ENCODE data around the gene TMEM247. TPM values are rescaled to one million over a fixed set of nuclear protein-coding genes. Genes with fewer than 3 reads are reported as not detected.

Gene TMEM247
- not detected in 2 replicates for total RNA-seq (2014; rRNA removed; shearing (Covaris generic))
- not detected in 2 replicates for polyA plus RNA-seq (2015; cell fraction: cytosol; rRNA removed)
- not detected in 2 replicates for polyA plus RNA-seq (2015; cell fraction: nucleus; rRNA removed)

DNA sequence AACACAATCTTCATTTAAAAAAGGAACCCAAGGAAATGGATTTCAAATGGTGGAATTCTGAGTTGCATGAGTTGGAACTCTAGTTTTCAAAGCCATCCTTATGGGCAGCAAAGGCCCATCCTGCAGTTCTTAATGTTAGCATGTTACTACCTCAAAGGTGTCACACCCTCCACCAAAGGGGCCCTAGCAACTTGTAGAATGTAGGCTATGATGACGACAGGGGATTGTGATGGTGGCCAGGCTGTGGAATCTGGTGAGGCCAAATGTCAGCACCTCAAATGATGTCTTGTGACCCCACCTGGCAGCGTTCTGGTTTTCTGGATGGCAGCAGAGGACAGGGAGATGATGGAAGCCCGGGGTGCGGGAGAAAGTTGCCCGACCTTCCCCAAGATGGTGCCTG lies at the start of gene TMEM247:
Gene TMEM247, plus strand, starts transcription at position 301 of the 400 bp plus-strand sequence.
- in situ Hi-C loops (cut with HindIII; ENCODE audit: low pct_unique_long_range_greater_than_20kb, low sequenced_read_pairs): no loop called here
- DNase-seq (ENCODE audit: low read depth, low spot score): no peak

- in situ Hi-C loops (cut with HindIII; ENCODE audit: low pct_unique_long_range_greater_than_20kb, low sequenced_read_pairs): no loop called here
- no peak for DNase-seq (ENCODE audit: low read depth, low spot score)
Observed at GRCh38 chr2:46430413-46430812, 49.0 kb upstream of the TMEM247 start.

GRCh38 chr2:46430992-46431391 lies 48.4 kb upstream of the TMEM247 start:
- in situ Hi-C loops (cut with HindIII; ENCODE audit: low pct_unique_long_range_greater_than_20kb, low sequenced_read_pairs): no loop called here
- no peak for DNase-seq (ENCODE audit: low read depth, low spot score)

GRCh38 chr2:46431481-46432235 lies 47.7 kb upstream of the TMEM247 start:
- in situ Hi-C loops (cut with HindIII; ENCODE audit: low pct_unique_long_range_greater_than_20kb, low sequenced_read_pairs): no loop called here
- no peak for DNase-seq (ENCODE audit: low read depth, low spot score)

GRCh38 chr2:46434851-46435273 lies 44.5 kb upstream of the TMEM247 start:
- in situ Hi-C loops (cut with HindIII; ENCODE audit: low pct_unique_long_range_greater_than_20kb, low sequenced_read_pairs): no loop called here
- peak; percentile 26 for DNase-seq (ENCODE audit: low read depth, low spot score)

GRCh38 chr2:46435353-46435752 lies 44.0 kb upstream of the TMEM247 start:
- DNase-seq (ENCODE audit: low read depth, low spot score): no peak
- in situ Hi-C loops (cut with HindIII; ENCODE audit: low pct_unique_long_range_greater_than_20kb, low sequenced_read_pairs): no loop called here

- DNase-seq (ENCODE audit: low read depth, low spot score): no peak
- in situ Hi-C loops (cut with HindIII; ENCODE audit: low pct_unique_long_range_greater_than_20kb, low sequenced_read_pairs): no loop called here
Observed at GRCh38 chr2:46435796-46436360, 43.5 kb upstream of the TMEM247 start.

DNA sequence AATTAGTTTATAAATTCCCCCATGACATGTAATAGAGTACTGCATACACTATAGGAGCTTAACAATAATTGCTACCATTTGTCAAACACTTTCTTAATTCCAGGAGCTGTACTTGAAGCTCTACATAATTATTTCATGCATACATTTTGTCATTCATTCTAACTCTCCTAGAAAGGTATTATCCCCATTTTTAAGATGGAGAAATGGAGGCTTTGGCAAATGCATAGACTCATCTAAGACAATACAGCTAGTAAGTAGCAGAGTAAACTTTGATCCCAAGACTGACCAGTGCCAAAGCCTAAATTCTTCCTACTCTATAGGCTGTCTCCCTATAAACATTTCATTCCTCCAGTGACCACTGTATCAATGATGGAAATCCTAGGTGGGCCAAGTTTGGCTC lies 42.6 kb upstream of the TMEM247 start:
- in situ Hi-C loops (cut with HindIII; ENCODE audit: low pct_unique_long_range_greater_than_20kb, low sequenced_read_pairs): no loop called here
- DNase-seq (ENCODE audit: low read depth, low spot score): no peak

- in situ Hi-C loops (cut with HindIII; ENCODE audit: low pct_unique_long_range_greater_than_20kb, low sequenced_read_pairs): no loop called here
- DNase-seq (ENCODE audit: low read depth, low spot score): no peak
Observed at GRCh38 chr2:46438102-46438501, 41.3 kb upstream of the TMEM247 start.

- in situ Hi-C loops (cut with HindIII; ENCODE audit: low pct_unique_long_range_greater_than_20kb, low sequenced_read_pairs): no loop called here
- DNase-seq (ENCODE audit: low read depth, low spot score): no peak
Observed at GRCh38 chr2:46438794-46439193, 40.6 kb upstream of the TMEM247 start.

DNA sequence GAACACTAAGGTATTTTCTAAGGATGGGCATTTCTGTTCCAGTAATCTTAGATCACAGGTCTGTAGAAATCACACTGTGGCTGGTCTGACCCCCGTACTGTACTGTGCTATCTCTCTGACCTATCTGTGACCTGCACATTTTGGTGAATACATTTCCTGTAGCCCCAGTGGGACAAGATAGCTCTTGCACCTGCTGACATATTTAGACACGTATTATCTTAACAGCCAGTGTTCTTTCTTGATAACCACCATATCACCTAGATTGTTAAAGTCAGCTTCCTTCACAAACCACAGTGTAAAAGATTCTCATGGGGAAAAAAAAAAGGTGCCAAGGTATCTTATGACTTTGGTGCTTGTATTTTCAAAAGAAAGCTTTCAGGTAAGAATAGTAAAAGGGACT lies 39.8 kb upstream of the TMEM247 start:
- in situ Hi-C loops (cut with HindIII; ENCODE audit: low pct_unique_long_range_greater_than_20kb, low sequenced_read_pairs): no loop called here
- DNase-seq (ENCODE audit: low read depth, low spot score): no peak

GRCh38 chr2:46441838-46442712 lies 37.3 kb upstream of the TMEM247 start:
- in situ Hi-C loops (cut with HindIII; ENCODE audit: low pct_unique_long_range_greater_than_20kb, low sequenced_read_pairs): no loop called here
- DNase-seq (ENCODE audit: low read depth, low spot score): no peak

DNA sequence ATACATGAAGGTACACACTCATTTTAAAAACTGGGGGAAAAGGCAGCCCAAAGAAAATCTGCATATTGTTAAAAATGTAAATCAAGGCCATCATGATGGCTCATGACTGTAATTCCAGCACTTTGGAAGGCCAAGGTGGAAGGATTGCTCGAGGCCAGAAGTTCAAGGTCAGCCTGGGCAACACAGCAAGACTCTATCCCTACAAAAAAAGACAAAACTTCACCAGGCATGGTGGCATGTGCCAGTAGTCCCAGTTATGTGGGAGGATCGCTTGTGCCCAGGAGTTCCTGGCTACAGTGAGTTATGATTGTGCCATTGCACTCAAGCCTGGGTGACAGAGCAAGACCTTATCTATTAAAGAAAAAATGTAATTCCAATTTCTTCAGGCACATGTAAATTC lies 34.6 kb upstream of the TMEM247 start:
- in situ Hi-C loops (cut with HindIII; ENCODE audit: low pct_unique_long_range_greater_than_20kb, low sequenced_read_pairs): no loop called here

DNA sequence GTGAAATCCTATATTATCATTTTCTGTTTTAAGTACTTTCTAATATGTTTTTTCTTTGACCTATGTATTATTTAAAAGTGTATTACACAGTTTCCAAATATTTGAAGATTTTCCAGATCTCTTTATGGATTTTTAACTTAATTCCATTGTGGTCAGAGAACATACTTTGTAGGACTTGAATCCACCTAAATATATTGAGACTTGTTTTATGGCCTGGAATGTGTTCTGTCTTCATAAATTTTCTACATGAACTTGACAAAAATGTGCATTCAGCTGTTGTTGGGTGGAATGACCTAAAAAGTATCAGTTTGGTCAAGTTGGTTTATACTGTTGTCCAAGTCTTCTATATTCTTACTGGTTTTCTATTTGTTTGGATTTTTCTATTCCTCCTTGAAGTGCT lies 33.8 kb upstream of the TMEM247 start:
- DNase-seq (ENCODE audit: low read depth, low spot score): no peak
- in situ Hi-C loops (cut with HindIII; ENCODE audit: low pct_unique_long_range_greater_than_20kb, low sequenced_read_pairs): no loop called here

More for the DNA sequence above, 34.6 kb upstream of the TMEM247 start:
- no peak for DNase-seq (ENCODE audit: low read depth, low spot score)

DNA sequence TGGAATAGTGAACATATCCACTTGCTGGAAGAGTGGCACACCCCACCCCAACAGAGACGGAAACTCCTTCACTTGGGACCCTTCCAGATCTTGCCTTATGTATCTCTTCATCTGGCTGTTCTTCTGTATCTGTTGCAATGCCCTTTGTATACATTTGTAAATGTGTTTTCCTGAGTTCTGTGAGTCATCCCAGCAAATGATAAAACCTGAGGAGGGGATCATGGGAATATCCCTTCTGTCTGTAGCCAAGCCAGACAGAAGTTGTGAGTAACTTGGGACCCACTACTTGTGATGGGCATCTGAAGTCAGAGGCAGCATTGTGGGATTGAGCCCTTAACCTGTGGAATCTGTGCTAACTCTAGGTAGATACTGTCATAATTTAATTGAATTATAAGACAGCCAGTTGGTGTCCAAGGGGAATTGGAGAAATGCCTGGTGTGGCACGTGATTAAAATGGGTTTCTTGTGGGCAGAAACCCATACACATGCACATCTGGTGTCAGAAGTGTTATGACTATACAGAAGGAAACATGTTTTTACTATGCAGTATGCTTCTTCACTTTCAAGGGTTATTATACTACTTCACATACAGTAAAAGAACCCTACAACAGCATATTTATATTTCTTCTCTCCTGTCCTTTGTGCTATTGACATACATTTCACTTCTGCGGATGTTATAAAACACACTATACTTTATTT lies 32.3 kb upstream of the TMEM247 start:
- in situ Hi-C loops (cut with HindIII; ENCODE audit: low pct_unique_long_range_greater_than_20kb, low sequenced_read_pairs): no loop called here
- DNase-seq (ENCODE audit: low read depth, low spot score): no peak

DNA sequence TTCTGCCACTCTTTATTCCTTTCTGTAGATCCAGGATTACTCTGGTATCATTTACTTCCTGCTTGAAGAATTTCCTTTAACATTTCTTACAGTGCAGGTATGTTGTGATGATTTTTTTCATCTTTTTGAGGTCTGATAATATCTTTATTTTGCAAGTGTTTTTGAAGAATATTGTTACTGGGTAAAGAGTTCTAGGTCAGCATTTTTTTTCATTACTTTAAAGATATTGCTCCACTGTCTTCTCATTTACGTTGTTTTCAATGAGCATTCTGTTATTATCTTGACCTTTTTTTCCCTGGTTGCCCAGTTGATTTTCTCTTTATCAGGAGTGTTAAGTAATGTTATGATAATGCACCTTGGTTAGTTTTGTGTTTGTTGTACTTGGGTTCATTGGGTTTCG lies 31.7 kb upstream of the TMEM247 start:
- in situ Hi-C loops (cut with HindIII; ENCODE audit: low pct_unique_long_range_greater_than_20kb, low sequenced_read_pairs): no loop called here
- DNase-seq (ENCODE audit: low read depth, low spot score): no peak

- in situ Hi-C loops (cut with HindIII; ENCODE audit: low pct_unique_long_range_greater_than_20kb, low sequenced_read_pairs): no loop called here
- DNase-seq (ENCODE audit: low read depth, low spot score): no peak
Observed at GRCh38 chr2:46448111-46448510, 31.3 kb upstream of the TMEM247 start.

- in situ Hi-C loops (cut with HindIII; ENCODE audit: low pct_unique_long_range_greater_than_20kb, low sequenced_read_pairs): no loop called here
- no peak for DNase-seq (ENCODE audit: low read depth, low spot score)
Observed at GRCh38 chr2:46448641-46449040, 30.7 kb upstream of the TMEM247 start.

Data from SK-MEL-5 (cell line).